BJ (cell line): ENCODE measurements around the gene SYT9. TPM values are rescaled to one million over a fixed set of nuclear protein-coding genes. Genes with fewer than 3 reads are reported as not detected.

ENCODE experiments used
- CTCF ChIA-PET: fragments of 350-600 bp; formaldehyde crosslinking; extraction: SDS; loops from one replicate; lab custom pipeline; 2021; ENCODE audit warnings: antibody characterized with exemption, inconsistent platforms; lab: Yijun Ruan, JAX
- POLR2A ChIA-PET: fragments of 300-600 bp; sonication (Branson Sonifier 250); formaldehyde crosslinking; extraction: SDS; loops from one replicate; lab custom pipeline; 2021; ENCODE audit warnings: antibody characterized with exemption; lab: Charles Lee
- DNase-seq: peaks from one replicate; pipeline ENCODE4 v3.0.0-alpha.2; 2011; ENCODE audit warnings: low read depth
- H3K27me3 ChIP-seq: 2 replicates; pipeline ENCODE4 v1.6.0; 2011; ENCODE audit warnings: low read length; ENCODE audit not compliant: control insufficient read depth, insufficient read depth
- H3K36me3 ChIP-seq: 2 replicates; pipeline ENCODE4 v1.5.1; 2011; ENCODE audit warnings: low read length; ENCODE audit not compliant: control insufficient read depth, insufficient read depth
- H3K4me3 ChIP-seq: 2 replicates; pipeline ENCODE4 v1.5.1; 2011; ENCODE audit warnings: low read depth, mild to moderate bottlenecking, control low read depth, low read length
- CTCF ChIP-seq: IDR thresholded peaks from 2 replicates; pipeline ENCODE4 v1.5.1; 2011; ENCODE audit warnings: low read depth, mild to moderate bottlenecking, control low read depth, inconsistent platforms, low read length, moderate library complexity; ENCODE audit not compliant: insufficient read depth
- polyA plus RNA-seq: library from polyadenylated mRNA; depleted of rRNA; stranded (reverse); fragments of >200 nt; gene quantifications from 2 replicates; pipeline ENCODE4 v1.2.3, GENCODE V29; 2011

The SYT9 gene
- polyA plus RNA-seq, 1 experiment: not detected

DNA sequence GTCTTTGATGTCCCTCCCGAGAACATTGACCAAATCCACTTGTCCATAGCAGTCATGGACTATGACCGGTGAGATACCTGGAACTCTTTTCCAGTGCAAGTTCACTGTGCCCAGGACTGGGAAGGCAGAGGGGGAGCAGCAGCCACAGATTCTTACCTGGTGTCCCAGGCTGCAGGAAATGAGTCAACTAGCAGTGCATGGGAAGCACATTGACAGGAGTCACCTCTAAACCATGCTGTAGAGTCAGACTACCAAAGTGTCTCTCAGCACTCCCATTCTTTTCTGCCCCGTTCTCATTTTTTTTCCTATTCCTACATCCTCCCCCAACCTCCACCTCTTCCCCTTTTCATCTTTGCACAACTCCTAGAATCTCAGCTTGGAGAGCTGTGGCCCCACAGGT, 166.4 kb downstream of the SYT9 start:
- Histone ChIP-seq H3K4me3 (no peak overlapping the region), H3K36me3 (no peaks in the 10 kb centered on the region), H3K27me3 (peaks cover 2% of the 10 kb centered on the region)
- no peak for TF ChIP-seq CTCF
- CTCF ChIA-PET: no interaction called here
- no peak for DNase-seq
- POLR2A ChIA-PET: no interaction called here

DNA sequence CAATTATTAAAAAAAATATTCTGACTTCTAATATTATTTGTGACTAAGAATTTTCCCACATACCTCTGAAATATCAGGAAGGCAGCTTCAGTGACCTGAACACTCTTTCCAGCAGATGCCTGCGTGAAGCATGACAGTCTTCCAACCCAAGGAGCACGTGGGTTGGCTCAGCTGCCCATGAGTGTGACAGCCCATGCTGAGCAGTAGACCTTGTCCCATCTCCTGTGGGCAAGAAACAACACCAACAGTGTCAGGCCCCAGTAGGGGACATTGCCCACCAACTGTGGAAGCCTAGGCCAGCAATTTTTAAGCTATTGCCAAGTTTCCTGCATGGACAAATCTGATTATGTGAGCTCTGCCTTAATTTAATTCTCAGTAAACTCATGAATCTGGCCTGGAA, 167.2 kb downstream of the SYT9 start:
- POLR2A ChIA-PET: no interaction called here
- Histone ChIP-seq H3K27me3 (peaks cover 2% of the 10 kb centered on the region; the same call in 1 of the 2 replicates), H3K4me3 (no peak overlapping the region), H3K36me3 (no peaks in the 10 kb centered on the region)
- TF ChIP-seq CTCF: no peak
- CTCF ChIA-PET: interaction anchor here (1.2 kb wide), 1 partner anchor 13 kb away, joined by 3 read pairs; no protein-coding TSS in a partner anchor
- no peak for DNase-seq

GRCh38 chr11:7421136-7421535, 169.4 kb downstream of the SYT9 start:
- DNase-seq: no peak
- ChIA-PET CTCF (no interaction called here), POLR2A (no interaction called here)
- Histone ChIP-seq H3K4me3 (no peak overlapping the region), H3K27me3 (no peaks in the 10 kb centered on the region), H3K36me3 (no peaks in the 10 kb centered on the region)
- TF ChIP-seq CTCF: no peak

DNA sequence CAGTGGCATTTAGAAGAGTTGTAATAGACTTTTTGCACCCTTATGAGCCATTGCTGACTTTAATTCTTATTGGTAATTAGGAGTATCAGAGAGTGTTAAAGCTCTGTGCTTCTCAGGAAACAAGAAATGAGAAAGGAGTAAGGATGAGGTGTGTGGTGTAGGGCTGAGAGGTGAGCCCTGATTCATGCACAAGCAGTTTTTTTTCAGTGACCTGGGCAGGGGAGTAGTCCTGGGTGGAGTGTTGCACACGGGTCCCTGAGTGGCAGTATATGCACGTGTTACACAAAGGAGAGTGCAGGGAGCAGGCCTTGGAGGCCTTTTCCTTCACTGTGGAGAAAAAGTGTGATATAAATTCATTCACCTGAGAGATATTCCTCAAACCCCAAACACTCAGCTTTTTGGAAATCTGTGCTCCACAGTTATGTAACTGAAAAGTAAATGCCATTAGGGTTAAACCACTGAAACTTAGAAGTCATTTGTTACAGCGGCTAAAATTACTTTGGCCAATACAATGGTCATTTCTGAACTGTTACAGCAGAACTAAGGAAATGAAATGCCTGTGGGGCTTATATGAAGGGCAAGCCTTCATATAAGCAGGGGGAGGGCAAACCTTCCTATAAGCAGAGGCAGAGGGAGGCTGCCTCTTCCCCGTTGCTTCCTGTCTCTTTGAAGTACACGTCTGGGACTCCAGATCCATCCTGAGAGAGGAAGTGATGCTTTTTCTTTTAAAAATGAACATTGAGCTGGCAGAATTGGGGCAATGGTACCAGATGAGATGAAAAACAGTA, 171.0 kb downstream of the SYT9 start:
- POLR2A ChIA-PET: no interaction called here
- Histone ChIP-seq H3K36me3 (no peaks in the 10 kb centered on the region), H3K4me3 (no peak overlapping the region), H3K27me3 (no peaks in the 10 kb centered on the region)
- no peak for TF ChIP-seq CTCF
- DNase-seq: no peak
- CTCF ChIA-PET: interaction anchor here (1.0 to 1.9 kb wide), 2 partner anchors 19 to 149 kb away, joined by 3 to 6 read pairs; no protein-coding TSS in a partner anchor

- Histone ChIP-seq H3K36me3 (no peaks in the 10 kb centered on the region), H3K4me3 (no peak overlapping the region), H3K27me3 (no peaks in the 10 kb centered on the region)
- CTCF ChIA-PET: interaction anchor here (1.9 kb wide), 1 partner anchor 18 kb away, joined by 6 read pairs; no protein-coding TSS in a partner anchor
- no peak for DNase-seq
- POLR2A ChIA-PET: no interaction called here
- no peak for TF ChIP-seq CTCF
These were observed 172.2 kb downstream of the SYT9 start for GRCh38 chr11:7423946-7424345.
